ENCODE measurements around the gene IQSEC1.

Gene IQSEC1

DNA sequence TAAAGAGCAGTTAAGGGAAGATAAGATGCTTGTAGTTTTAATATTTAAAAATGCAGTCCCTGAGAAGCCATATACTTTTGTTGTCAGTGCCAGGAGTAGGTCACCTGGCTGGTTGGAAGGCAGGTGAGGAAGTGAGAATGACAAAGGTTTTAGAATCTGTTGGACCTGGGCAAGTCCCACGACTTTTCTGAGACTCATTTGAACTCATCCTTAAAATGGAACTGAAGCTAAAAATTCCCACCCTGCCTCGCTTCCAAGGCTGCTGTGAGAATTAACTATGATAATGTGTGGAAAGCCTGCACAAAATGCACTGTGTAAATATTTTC lies 77.1 kb downstream of the IQSEC1 start:
- TF ChIP-seq, protein P1, sequence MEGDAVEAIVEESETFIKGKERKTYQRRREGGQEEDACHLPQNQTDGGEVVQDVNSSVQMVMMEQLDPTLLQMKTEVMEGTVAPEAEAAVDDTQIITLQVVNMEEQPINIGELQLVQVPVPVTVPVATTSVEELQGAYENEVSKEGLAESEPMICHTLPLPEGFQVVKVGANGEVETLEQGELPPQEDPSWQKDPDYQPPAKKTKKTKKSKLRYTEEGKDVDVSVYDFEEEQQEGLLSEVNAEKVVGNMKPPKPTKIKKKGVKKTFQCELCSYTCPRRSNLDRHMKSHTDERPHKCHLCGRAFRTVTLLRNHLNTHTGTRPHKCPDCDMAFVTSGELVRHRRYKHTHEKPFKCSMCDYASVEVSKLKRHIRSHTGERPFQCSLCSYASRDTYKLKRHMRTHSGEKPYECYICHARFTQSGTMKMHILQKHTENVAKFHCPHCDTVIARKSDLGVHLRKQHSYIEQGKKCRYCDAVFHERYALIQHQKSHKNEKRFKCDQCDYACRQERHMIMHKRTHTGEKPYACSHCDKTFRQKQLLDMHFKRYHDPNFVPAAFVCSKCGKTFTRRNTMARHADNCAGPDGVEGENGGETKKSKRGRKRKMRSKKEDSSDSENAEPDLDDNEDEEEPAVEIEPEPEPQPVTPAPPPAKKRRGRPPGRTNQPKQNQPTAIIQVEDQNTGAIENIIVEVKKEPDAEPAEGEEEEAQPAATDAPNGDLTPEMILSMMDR (conservative IDR thresholded peaks at IDR 0.05; ENCODE audit: low read length), result no peak
- no peak for DNase-seq (ENCODE audit: low read depth)
- no peak overlapping the region for H3K4me3 ChIP-seq (ENCODE audit: low read length)

DNA sequence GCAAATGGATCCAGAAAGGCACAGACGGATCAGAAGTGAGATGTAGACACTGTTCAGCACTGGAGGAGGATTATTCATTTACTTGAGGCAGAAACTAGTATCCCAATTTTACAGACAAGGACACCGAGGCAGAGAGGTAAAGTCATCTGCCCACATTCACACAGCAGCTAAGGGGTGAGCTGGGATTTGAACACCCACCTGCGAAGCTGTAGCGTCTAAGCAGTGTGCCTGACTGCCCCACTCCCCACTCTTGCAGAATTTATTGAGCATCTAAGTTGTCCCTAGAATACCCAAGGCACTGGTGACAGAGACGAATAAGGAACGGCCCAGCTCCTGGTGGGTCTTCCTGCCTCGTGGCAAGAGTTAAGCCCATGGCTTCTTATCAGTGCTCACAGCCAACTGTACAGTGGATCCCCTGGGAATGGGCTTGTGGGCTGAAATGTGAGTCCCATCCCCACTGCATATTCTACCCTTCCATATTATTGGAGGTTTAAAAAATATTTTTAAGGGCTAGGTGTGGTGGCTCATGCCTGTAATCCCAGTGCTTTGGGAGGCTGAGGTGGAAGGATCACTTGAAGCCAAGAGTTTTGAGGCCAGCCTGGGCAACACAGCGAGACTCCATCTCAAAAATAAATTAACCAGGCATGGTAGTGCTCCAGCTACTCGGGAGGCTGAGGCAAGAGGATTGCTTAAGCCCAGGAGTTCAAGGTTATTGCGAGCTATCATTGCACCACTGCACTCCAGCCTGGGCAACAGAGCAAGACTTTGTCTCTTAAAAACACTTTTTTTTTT lies 77.6 kb downstream of the IQSEC1 start:
- no peak for DNase-seq (ENCODE audit: low read depth)
- TF ChIP-seq, protein P1 (conservative IDR thresholded peaks at IDR 0.05; ENCODE audit: low read length), result no peak
- no peak overlapping the region for H3K4me3 ChIP-seq (ENCODE audit: low read length)

DNA sequence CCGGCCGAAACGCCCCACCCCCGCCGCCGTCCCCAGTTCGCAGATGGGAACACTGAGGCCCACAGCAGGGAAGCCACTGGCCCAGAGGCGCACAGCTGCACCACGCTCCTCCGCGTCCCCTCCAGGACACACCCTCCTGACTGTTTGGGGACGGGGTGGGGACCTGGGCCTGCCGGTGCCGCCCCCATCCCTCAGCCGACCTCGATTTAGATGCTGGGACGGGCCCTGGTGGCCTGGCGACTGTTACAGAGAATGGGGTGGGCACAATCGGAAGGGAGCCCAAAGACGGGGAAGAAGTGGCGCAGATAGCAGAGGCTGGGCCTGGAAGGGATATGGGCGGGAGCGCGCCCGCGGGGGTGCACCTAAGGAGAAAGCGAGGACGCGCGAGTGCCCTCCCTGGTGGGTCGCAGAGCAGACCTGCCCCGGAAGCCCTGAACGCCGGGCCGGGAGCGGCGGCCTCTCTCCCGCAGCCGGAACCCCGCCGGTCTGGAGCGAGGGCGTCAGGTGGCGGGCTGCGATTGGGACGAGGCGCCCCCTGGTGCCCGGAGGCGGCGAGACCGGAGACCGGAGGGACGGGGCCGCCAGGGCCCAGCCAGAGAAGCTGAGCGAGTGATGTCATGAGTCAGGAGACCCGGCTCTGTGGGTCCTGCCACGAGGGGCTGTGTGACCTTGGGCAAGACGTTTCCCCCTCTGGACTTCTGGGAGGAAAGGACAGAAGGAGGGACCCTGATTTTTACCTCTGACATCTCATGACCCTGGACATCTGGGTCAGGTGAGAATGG lies 78.4 kb downstream of the IQSEC1 start:
- DNase-seq (ENCODE audit: low read depth), result peak; percentile 74
- H3K4me3 ChIP-seq (ENCODE audit: low read length), result peak overlapping the region; percentile 75

GRCh38 chr3:12994357-12994606 lies 78.9 kb downstream of the IQSEC1 start:
- peak overlapping the region; percentile 75 for H3K4me3 ChIP-seq (ENCODE audit: low read length)
- DNase-seq (ENCODE audit: low read depth), result no peak
- TF ChIP-seq, protein P1 (conservative IDR thresholded peaks at IDR 0.05; ENCODE audit: low read length), result no peak

More for the DNA sequence above, 78.4 kb downstream of the IQSEC1 start:
- TF ChIP-seq, protein P1 (conservative IDR thresholded peaks at IDR 0.05; ENCODE audit: low read length), result peak; percentile 67

- TF ChIP-seq, protein P1 (conservative IDR thresholded peaks at IDR 0.05; ENCODE audit: low read length), result no peak
- no peak for DNase-seq (ENCODE audit: low read depth)
These were observed 79.5 kb downstream of the IQSEC1 start for GRCh38 chr3:12993517-12994356.

GRCh38 chr3:12992629-12993516 lies 80.4 kb downstream of the IQSEC1 start:
- DNase-seq (ENCODE audit: low read depth), result peak; percentile 28
- TF ChIP-seq, protein P1 (conservative IDR thresholded peaks at IDR 0.05; ENCODE audit: low read length), result no peak
- H3K4me3 ChIP-seq (ENCODE audit: low read length), result peak overlapping the region; percentile 60

More at GRCh38 chr3:12993517-12994356, 79.5 kb downstream of the IQSEC1 start:
- H3K4me3 ChIP-seq (ENCODE audit: low read length), result peak overlapping the region; percentile 75

Data from AG10803 (cell line).